GM21528 (cell line): ENCODE results near the gene ZYX.
"Not testable (repeated sequence)": the region's sequence is repeated elsewhere in the genome, so short reads cannot be mapped to it uniquely, and the experiment has no call there.

Experiments used
- ATAC-seq: cut with Tn5 transposase; IDR thresholded peaks from one replicate; pipeline ENCODE4 v1.9.1; 2021; ENCODE audit warnings: mild to moderate bottlenecking, moderate library complexity; ENCODE audit not compliant: unreplicated experiment, low FRiP score

ZYX gene

DNA sequence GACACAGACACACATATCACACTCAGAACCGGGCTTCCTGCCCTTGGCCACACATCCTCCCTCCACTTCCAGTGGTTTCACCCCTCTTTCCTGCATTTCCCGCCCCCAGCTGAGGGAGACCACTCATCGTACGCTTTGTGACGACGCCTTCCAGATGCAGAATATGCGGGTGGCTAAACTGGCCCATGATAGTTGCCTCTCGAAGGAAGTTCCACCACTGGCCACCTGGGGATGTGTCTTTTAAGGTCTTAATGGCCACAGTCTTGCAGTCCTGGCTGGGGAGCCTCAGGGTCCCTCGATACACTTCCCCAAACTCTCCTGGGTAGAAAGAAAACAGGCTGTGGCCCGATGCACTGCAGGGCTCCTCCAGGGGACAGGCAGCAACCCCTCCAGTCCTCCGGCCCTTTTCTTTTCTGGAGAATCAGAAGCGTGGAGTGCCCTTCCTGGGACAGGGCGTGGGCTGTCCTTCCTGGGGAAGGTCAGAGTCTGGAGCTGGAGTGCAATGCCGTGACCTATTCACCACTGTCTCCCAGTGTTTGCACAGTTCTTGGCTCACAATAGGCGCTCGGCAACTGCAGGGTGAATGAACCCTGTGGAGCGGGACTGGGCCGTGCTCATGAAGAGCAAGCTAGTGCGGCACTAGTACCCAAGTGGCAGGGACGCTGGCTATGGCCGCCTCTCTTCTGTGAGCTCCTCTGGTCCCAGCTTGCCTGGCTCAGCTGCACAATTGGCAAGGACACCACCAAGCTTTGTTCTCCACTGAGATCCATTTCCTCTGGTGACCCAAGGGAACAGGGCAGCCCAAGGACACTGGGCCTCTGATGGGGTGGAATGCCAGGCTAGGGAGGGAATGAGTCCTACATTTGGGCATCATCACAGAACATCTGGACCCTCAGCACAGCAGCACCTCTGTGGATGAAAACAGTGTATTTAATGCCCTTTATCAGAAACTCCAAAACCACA lies 14.3 kb downstream of the ZYX start:
- no peak for ATAC-seq

DNA sequence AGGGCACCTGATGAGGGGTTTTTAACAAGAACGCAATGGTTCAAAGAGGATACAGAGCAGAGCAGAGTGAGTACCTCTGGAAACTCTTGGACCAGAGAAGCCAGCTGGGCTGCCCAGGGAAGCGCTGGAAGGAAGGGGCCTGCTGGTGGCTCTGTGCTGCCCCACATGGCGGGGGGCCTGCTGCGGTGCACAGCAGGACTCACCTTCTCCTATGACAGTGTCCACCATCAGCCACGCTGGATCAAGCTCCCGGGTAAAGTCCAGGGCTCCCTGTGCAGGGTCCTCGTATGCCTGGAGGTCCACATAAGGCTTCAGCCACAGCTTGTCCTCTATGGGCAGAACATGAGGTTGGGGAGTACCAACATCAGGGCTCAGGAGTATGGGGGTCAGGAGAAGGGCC lies 15.0 kb downstream of the ZYX start:
- ATAC-seq = no peak

DNA sequence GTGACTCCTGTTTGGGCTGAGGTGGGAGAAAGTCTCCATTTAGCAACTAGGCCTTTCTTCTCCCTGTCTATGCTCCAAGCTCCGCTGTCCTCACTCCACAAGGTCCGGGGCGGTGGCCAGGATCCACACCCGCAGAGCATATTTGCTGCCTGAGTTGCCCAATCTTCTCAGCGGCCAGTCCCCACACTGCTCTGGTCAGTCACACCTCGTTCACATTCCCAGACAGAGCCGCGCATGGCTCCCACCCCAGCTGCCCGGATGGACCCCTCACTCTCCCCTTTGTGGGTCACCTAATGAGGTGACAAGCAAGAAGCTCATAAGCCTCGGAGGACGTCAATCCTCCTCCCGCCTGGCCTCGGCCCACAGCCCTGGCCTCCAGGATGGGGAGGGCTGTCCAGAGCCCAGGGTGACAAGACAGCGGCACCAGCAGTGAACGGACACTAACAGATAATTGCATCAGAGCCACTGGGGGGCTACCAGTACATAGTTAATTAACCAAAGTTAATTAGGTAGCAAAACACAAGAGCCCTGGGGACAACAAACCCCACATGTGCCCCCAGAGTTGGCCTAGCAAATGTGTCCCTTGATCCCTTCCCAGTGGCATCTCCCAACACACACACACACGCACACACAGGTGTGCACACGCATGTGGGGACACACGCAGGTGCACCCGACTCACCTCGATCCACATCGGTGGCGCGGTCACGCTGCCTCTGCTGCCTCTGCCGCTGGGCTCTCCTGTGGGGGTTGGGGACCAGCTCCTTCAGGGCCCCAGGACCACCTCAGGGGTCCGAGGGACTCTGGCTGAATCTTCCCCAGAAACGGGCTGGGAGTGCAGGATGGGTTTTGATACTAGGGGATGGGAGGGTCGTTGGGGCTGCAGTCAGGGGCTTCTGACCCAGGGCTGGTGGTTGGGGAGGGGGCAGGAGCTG lies 15.7 kb downstream of the ZYX start:
- no peak for ATAC-seq

DNA sequence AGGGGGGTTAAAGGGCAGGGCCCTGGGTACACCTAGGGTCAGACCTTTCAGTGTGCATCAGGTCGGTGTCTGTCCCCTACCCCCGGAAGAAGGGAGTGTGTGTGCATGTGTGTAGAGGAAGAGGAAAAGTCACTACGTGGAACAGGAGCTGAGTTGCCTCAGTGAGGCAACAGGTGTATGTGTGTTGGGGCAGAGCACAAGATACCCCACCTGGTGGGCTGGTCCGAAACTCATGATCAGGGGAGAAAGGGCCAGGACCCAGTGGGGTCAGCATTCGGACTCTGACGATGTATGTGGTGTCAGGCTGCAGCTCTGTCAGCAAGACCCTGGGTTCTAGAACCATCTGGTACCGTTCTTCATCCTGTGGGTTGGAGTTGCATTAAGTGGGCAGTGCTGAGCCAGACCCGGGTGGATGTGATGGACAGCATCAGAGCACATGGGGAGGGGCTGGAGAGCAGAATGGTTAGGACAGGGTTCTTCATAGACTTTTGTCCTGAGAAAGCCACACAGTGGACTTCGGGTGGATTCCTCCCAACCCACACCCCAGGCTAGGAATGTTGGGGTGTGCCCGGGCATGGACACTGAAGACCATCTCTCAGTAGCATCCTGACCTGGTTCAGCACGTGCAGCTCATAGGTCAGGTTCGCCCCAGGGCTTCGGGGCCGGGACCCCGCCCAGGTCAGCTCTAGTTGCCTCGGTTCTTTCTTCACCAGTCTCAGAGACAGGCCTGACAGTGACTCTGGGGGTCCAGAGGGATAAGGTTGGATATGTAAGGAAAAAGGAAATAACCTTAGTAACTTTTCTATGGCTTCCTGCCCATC lies 16.8 kb downstream of the ZYX start:
- no peak for ATAC-seq

DNA sequence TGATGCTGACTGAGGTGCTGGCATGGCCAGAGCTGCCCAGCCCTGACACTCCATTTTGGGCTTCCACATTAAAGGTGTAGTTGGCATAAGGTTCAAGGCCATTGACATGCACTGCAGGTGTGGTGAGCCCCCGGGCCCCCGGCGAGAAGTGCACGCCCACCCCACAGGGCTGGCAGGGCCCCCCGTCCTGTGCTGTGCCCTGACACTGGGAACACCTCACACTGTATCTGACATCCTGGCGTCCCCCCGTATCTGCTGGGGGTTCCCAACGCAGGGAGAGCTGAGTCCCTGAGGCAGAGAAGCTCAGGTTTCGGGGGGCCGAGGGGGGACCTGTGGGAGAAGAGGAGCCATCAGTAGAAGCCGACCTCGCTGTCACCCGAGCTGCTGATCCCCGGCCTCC lies 17.5 kb downstream of the ZYX start:
- ATAC-seq = no peak

DNA sequence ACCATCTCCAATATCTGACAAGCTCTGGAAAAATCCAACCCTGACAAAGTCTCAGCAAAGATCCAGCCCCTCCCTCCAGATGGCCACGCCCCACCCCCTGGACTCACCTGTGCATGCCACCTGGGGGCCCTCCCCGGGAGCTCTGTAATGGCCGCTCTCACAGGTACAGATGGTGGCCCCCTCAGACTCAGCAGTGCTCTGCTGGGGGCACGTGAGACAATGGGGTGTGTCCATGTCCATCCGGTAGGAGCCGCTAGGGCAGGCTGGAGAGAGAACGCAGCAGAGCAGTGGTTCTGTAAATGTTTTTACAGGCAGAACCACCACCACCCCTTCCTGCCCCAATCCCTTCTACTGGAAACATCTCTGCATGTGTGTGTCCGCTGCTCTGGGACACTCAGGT lies 18.0 kb downstream of the ZYX start:
- no peak for ATAC-seq

DNA sequence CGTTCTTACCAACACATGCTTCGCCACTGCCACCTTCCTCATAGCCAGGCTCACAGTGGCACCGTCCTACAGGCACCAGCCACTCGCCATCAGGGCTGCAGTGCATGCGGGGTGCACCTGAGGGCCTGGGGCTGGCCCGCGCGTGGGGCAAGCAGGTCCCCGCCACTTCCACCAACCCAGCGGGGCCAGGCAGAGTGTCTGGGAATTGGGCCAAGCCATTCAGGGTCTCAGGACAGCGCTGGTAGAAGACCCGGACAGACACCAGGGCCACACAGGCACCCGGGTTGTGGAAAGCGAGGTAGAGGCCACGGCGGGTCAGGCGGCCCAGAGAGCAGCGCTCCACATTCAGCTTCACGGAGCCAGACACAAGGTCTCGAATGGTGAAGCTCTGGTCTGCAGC lies 18.5 kb downstream of the ZYX start:
- ATAC-seq = no peak

DNA sequence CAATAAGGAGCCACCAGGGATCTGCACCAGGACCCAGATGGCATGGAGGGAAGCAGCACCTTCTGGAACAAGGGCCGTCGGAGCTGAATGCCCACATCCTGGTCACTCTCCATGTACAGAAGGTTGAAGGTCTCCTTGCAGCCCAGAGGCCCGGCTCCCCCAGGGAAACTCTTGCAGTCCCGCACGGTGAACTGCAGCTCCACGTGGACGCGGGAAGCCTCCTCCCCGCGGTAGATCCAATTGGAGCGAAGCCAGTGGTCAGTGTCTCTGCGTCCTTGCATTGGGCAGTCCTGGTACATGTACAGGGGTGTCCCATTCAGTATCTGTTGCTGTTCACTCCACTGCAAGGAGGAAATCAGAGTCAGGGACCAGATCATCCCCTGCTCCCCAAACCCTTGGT lies 20.1 kb downstream of the ZYX start:
- no peak for ATAC-seq

DNA sequence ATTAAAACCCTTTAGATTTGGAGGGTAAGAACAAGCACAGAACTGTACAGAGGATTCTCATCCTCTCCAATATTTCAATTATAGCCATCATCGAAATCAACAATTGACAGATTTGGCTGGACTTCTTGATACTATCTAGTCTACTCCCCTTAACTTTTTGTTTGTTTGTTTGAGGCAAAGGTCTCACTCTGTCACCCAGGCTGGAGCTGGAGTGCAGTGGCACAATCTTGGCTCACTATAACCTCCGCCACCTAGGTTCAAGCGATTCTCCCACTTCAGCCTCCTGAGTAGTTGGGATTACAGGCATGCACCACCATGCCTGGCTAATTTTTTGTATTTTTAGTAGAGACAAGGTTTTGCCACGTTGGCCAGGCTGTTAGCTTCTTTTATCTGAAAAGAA lies 21.1 kb downstream of the ZYX start:
- not testable (repeated sequence) for ATAC-seq

DNA sequence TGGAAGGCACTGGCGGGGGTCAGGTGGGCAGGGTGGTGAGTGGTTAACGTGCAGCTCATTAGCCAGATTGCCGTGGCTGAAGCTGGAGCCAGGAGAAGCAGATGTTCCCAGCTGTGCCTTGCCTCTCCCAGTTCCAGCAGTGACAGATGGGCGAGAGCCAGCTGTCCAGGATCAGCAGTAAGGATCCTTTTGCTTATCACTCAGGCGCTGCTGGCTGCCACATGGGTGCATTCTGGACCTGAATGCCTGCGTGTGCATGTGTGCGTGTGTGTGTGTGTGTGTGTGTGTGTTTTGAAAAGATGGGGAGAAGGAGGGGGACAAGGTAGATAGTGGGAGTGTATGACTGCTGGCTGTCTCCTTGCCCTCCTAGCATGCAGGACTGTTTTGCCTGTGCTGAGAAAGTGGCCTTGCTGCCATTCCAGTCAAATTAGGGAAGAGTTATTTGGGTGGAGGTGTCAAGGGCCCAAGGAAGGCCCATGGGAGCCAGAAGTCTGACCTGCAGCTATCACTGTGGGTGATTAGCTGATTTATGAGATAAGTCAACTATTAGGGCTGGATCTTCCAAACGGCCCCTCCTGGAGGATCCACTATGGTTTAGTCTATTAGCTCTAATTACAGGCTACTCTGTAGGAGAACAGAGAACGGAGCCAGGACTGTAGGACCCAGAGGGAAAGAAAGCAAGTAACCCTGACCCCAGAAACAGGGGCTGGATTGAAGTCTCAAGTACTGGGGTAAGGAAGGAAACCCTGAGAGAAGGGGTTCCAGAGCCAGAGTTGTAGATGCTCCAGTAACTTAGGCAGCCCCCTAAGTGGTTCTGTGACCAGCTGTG lies 24.2 kb downstream of the ZYX start:
- ATAC-seq = no peak

DNA sequence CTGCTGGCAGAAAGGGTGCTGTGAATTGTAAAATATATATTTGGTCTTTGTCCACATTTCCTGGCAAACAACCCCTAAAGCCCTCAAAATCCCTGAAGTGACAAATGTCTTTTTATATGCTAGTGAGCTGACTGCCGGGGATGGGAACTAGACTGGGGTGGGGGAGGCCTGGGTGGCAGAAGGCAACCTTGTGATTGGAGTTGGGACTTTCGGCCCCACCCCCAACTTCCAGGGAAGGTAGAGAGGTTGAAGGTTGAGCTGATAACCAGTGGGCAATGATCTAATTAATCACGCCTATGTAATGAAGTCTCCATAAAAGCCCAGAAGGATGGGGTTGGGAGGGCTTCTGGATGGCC lies 24.8 kb downstream of the ZYX start:
- ATAC-seq = no peak

DNA sequence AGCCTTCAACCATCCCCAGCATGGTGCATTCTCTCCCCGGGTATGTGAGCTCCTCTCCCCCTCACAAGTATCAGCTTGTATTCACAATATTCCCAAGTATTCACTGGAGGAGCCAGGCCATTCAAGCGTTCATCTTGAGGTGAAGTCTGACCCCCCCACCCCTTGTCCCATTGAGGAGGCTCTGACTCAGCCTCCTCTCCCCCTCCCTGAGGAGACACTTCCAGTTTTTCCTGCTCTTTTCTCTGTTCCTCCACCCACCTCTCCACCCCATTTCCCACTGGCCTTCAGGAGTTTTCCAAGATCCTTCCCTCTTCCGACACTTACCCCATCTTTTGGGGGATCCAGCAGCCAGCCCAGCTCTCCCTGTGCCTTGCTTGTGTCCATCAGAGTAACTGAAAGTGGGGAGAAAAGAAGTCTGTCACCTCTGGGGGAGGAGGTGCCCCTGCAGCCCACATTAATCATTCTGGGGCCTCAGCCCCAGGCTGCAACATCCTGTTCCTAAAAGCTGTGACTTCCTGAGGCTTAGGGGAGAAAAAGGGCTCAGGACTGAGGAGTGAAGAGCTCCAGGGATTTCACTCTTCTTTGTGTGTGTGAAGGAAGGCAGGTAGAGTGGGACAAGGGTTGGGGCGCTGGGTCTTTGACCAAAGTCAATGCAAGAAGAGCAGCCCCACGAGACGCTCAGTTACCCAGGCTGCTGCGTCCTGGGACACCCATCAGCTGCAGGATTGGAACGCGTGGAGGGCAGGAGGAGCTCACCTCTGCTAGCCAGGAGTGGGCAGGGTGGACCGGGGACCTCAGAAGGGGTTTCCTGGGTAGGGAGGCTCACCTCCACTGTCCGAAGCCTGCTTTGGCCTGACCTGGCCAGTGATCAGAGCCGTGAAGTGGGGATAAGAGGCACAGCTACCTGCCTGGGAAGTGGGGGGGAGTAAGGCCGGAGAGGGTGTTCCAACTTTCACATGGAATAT lies 26.4 kb downstream of the ZYX start:
- no peak for ATAC-seq

DNA sequence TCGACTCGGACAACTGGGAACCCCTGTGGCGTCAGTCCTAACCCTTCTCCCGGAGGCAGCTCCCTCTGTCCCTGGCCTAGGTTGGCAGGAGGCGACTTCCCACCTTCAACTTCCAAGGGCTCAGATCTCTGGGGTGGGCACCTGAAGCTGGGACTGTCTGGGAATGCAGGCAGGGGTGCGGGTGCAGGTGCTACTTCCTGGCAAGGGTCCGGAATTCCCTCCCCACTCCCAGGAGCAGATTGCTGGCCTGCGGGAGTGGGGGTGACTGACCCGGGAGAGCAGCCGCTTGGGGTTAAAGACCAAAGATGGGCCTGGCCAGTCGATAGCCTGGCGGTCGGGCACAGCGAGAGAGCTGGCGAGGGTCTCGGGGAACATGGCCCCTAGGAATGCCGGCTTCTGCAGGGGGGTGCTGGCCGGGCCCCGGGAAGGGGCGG lies 27.1 kb downstream of the ZYX start:
- no peak for ATAC-seq

DNA sequence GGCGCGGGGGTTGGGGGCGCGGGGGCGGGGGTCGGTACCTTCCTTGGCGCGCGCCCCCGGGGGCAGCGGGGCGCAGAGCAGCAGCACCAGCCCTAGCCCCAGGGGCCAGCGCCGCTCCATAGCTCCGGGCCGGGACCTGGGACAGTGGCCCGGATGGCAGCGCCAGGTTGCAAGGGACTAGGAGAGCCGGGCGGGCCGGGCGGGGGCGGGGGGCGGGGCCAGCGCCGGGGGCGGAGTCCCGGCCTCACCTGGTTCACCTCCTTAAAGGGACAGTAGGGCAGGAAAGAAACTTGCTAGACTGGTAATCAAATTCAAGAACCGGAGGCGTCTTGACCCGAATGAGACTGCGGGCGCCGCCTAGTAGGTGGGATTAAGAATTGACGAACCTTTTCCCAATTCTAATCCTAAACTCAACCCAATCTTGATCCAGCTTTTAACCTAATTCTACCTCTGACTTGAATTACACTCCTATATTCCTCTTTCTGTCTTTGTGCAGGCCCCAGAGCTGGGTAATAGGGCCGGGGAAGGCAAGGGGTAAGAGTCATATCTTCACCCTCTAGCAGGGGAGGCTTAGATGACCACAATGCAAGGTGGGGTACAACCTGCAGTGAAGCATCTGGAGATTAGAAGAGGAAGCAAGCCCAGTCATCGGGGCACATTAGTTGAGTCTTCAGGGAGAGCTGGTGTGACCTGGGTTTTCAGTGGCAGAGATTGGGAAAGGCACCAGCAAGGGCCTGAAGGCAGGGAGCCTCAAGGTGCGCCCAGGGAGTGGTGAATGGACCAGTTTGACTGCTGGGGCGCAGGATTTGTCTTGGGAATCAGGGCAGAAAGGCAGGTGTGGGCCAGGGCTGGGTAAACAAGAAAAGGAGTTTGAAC lies 27.8 kb downstream of the ZYX start, which contains the start of gene EPHA1:
Gene EPHA1 (minus strand): TSS at position 171 of the 876 bp plus-strand sequence. CDS start 51 bp downstream, at position 120.
- ATAC-seq = no peak

DNA sequence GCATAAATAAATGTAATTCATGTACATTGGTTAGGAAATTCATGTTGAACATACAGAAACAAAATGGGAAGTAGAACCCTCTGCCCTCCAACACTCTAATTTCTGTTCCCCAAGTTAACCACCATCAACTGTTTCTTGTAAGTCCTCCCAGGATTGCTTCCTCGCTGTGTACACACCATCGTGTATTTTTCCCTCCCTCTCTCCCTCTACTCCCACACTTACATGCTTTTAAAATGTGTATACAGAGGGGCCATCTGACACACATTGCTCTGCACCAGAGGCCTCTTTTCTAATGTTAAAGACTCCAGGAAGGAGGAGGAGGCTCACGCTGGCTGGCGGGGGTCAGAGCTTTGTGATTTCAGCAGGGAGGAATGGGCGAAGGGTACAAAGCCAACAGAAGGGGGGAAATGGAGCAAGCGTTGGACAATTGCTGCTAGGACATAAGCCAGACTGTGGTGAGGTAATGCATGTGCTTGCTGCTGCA lies 29.4 kb downstream of the ZYX start:
- no peak for ATAC-seq

DNA sequence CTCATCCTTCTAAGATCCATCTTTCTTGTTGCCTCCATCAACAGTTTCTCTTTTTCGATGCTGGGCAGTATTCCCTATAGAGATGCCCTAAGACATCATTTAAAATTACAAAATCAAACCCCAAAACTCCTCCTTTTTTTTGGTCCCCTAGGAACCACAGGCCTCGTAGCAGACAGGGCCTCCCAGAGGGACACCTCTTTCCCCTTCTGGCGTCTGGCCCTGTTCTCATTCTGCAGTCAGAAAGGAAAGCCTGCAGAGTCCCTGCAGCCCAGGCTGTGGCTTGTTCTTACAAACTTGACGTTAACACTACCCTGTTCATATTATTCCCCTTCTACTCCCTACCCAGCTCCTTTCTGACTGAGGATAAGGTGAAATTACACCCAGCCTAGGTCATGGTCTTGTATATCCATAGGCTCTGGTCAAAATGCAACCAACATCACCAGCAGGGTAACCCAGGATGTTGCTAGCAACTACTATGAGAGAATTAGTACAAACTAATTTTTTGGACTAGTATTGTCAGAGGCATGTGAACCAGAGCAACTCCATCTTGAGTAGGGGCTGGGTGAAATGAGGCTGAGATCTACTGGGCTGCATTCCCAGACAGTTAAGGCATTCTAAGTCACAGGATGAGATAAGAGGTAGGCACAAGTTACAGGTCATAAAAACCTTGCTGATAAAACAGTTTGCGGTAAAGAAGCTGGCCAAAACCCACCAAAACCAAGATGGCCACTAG lies 31.0 kb downstream of the ZYX start:
- ATAC-seq = no peak

DNA sequence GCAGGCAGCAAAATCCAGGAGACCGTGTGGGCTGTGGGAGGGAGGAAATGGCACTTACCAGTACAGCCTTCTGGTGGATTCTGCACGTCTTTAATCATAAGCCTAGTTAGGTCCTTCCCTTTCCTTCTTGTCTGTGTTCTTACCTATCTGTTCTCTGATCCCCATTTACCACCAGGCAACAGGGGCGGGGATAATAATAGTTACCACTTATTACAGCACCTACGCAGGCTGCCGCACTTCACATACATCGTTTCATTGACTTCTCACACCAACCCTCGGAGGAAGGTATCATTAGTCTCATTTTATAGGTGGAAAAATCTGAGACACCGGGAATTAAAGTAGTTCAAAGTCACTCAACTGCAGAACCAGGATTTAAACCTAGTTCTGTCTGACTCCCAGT lies 32.0 kb downstream of the ZYX start:
- ATAC-seq = no peak
